GM18870 (cell line): ENCODE data around the gene KRT77.
"Not testable (repeated sequence)": the region's sequence is repeated elsewhere in the genome, so short reads cannot be mapped to it uniquely, and the experiment has no call there.

ENCODE experiments used
- ATAC-seq: cut with Tn5 transposase; IDR thresholded peaks from one replicate; pipeline ENCODE4 v1.9.1; 2021; ENCODE audit warnings: moderate library complexity; ENCODE audit not compliant: unreplicated experiment

The KRT77 gene

DNA sequence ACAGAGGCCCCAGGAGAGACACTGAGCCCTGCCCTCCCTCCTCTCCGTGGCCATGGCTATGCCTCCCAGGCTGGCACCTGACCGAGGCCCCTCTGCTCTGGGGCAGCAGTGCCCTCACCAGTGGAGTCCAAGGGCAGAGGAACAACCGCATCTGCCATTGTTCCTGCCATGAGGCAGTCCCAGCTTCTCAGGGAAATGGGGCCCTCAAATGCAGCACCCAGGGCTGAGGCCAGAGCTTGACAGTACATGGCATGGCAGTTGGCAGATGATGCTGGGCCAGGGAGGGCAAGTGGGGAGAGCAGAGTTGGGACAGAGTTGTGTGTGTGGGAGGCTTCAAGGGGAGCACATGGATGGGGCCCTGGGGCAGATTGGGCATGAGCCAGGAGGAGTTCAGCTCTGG, 21.1 kb upstream of the KRT77 start:
- no peak for ATAC-seq

DNA sequence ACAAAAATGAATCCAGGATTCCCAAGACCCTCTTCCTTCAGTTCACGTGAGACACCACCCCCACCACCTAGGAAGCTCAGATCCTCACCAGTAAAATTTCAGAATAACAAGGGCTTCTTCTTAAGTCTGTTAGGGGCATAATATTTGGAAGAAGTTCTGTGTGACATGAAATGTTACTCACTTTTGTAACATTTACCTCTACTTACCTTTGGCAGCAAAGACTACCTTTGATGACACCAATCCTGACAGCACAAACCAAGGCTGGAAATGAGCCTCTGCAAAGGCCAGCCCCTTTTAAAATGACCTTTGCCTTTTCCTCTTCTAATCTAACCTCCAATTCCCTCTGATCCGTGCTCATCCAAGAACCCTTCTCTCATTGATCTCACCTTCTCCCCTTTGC, 19.4 kb upstream of the KRT77 start:
- ATAC-seq = no peak

DNA sequence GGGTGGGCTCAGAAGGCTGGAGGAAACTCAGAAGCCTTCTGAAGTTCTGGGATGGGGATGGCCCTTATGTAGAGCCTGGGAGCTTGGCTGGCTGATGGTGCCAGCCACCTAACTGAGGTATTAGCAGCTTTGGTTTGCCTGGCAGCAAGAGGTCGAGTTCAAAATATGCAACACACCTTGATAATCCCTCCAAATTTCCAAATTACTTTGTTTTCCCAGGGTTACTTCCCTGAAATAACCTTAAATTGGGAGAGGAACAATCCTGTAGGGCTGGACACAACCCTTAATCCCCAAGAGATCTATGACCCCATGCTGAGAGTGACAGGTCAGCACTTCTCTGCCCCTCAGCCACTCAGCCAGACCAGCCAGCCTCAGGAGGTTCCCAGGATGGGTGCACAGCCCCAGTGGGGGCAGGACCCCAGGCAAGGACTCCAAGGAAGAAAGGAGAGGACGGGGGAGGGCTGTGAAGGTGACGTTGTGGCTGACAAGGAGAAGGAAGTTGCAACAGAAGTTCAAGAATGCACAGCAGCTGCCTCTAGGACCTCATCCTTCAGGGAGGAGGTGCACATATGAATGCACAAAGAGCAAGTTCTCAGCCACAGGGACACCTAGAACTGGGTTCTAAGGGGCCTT, 18.6 kb upstream of the KRT77 start:
- no peak for ATAC-seq

DNA sequence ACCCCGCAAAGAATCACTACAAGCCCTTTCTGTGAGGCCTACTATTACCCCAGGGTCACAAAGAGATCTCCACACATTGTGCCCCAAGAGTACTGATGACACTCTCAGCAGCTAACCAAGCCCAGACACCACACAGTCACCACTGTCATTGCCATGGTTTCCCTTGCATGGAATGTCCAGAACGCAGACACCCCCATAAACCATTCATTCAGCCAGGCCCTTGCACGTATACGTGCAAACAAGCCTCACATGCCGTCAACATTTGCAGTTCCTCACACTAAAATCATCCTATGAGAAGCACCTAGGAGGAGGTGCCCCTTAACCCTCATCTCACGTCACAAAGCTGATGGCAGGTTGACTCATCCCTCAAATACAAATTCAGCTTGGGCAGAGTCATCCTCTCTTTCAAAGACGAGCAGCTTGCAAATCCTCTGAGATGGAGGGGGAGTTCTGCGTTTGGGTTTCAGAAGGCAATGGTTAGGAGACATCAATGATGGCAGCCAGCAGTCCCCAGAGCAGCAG, 17.1 kb upstream of the KRT77 start:
- no peak for ATAC-seq

DNA sequence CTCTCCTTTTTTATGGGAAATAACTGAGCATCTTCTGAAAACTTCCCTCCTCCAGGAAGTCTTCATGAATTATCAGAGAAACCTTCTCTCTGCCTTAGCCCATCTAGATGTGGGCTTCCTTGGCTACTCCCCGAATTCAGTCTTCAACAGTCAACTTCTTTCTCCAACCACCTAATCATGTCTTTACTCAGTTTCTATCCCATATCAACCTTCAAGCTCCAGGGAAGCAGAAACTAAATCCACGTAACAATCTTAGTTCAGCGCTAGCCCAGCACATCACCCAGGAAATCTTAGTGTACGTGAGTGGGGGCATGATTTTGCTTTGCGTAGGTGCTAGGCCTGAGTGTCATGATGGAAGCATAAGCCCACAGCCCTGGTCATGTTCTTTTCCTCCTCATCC, 12.7 kb upstream of the KRT77 start:
- ATAC-seq = no peak

DNA sequence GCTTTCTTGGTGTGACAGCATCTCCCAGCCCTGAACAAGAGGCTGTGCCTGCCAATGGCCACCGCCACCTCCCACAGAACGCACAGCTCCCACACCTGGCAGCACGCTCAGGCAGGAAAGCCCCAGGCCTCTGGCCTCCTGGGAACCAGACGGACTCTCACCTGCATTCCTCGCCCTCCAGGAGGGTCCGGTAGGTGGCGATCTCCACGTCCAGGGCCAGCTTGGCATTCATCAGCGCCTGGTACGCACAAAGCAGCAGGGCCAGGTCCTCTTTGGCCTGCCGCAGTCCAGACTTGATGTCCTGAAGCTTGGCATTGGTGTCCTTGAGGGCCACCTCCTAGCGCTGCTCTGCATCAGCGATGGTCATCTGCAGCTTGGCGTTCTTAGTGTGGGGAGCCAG, 12.1 kb upstream of the KRT77 start:
- no peak for ATAC-seq

DNA sequence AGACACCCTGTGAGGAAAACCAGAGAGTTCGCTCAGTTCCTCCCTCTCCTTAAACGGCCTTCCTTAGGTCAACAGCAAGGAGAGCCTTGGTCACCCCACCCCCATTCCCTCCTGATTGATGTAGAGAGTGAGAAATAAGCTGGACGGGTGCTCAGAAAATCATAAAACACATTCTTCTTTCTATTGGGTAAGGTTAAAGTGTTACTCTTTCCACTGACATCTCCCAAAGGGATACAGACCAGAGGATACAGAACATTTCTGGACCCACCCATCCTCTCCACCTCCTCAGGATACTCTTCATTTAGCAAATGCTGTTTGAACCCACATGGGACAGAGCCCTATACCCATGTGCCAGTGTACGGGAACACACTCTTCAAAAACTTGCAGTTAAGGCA, 11.6 kb upstream of the KRT77 start:
- no peak for ATAC-seq

DNA sequence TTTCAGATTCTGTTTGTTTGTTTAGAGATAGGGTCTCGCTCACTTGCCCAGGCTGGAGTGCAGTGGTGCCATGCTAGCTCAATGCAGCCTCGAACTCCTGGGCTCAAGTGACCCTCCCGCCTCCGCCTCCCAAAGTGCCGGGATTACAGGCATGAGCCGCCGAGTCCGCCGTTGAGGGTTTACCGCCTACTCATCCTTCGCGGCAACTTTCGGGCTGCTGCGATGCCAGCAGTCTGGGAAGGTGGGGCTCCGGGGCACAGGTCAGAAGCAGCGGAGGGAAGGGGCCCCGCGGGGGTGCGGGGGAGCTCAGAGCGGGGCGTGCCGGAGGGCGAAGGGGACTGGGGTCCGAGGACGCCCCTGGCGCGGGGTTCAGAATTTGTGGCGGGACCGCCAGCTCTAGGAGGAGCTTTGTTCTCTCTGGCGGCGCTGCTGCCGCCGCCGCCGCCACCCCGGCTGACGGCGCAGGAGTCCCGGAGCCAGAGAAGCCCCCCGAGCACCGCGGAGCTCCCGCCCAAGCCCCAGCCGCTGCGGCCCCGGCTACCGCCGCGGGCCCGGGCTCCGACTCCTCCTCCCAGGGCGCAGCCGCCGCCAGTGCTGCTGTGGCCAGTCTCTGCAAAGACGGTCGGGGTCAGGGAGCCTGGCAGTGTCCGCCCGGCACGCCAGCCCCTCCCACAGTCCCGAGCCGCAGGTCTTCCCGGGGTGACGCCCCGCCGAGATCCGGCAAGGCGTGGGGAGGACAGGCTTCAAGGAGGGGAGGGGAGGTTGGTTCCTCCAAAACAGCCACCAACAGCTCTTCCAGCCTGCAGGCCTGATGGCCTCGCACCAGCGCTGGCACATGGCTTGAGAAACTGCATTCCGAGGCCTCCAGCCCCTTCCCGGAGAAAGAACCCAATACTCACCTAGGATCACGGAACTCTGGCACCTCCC, 10.9 kb upstream of the KRT77 start:
- ATAC-seq = no peak

DNA sequence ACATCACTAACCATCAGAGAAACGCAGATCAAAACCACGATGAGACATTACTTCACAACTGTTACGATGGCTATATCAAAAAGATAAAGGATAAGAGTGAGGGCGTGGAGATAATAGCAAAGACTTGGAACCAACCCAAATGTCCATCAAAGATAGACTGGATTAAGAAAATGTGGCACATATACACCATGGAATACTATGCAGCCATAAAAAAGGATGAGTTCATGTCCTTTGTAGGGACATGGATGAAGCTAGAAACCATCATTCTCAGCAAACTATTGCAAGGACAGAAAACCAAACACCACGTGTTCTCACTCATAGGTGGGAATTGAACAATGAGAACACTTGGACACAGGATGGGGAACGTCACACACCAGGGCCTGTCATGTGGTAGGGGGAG, 8.8 kb upstream of the KRT77 start:
- ATAC-seq = not testable (repeated sequence)

DNA sequence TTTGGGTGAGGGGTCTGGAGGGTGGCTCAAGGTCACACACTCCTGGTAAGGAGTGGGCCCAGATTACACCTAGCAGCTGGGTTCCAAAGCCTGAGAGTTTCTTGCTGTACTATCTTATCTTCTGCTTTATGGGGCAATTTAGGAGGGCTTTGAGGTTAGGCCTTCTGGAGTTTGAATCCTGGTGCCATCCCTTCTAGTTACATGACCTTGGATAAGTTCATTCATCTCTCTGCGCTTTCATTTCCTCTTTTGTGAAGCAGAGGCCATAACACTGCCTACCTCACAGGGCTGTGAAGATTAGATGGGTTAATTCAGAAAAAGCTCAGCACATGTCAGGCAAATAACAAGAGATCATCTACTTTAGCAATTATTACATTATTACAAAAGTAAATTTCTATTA, 7.4 kb upstream of the KRT77 start:
- no peak for ATAC-seq

DNA sequence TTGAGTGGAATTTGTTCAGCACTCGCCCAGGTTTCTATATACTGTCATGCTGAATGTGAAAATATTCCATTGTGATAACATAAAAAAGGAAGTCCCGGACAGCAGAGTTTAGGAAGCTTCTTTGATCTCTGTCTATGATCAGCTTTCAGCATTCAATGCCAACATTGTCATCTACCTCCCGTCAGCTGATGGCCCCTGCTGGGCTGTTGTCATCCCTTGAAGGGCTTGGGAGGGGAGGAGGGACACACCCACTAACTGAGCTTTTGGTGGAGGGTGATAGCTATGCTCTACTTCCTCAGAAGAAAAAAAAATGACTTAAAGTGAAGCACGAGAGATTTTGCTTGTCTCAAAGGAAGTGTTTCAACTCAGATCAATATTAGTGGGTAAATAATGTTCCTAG, 4.7 kb upstream of the KRT77 start:
- no peak for ATAC-seq

DNA sequence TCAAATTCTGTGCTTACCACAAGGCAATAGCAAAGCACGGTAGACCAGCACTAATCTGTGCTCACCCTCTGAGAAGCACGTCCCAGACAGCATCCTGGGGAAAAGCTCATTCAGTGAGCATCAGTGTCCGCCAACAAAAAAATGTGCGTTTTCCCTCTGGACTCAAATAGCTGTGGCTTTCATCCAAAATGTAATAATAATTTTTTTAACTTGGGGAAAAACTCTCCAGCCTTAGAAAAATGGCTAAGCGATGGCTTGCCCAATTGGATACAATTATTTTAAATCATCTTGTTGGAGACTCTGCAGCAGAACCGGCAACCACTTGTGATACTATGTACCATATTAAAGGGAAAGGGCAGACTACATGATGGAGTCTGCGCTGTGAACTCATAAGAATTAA, 1.1 kb upstream of the KRT77 start:
- ATAC-seq = no peak

DNA sequence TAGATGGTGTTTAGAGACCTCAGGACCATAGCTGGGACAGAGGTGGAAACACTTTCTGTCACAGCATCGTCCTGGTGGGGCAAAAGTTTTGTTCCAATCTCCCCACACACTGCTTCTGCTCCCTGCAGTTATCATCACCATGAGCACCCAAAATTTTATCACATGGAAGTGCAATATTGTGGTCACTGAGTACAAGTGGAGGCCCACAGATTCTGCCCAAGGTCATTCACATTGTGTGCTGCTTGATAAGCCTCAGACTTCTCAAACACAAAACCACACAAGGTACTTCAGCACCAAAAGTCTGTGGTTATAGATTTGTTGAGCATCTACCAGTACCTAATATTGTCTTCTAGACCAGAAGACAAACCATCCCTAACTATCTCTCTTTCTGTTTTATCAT, 554 bp upstream of the KRT77 start:
- ATAC-seq = no peak

DNA sequence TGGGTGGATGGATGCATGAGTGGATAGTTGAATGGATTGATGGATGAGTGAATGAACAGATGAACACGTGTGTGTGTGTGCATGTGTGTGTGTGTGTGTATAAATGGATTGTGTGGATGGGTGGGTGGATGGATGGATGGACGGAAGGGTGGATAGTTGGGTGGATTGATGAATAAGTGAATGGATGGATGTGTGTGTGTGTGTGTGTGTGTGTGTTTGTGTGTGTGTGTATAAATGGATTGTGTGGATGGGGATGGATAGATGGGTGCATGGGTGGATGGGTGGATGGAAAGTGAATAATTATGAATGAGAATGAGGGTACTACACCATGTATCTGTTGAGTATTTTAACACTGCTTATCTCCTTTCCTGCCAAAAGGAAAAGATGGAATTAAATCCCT, 986 bp downstream of the KRT77 start:
- no peak for ATAC-seq

DNA sequence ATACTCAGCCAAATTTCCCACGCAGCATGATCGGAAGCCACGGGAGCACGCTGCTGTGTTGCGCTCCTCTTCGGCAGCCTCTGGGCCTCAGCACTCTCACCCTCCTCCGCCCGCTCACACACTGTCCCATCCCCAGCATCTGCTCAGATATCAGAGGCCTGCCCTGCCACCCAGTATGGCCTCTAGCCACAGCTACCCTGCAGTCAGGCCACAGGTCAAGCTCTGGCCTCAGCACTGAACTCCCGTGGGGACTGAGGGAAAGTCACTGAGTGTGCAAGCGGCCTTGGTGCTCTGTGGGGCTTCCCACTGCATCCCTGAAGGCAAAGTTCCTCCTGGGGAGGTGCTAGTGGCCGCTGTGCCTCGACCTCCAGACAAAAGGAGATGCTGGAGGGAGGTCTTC, 2.0 kb downstream of the KRT77 start:
- ATAC-seq = no peak

DNA sequence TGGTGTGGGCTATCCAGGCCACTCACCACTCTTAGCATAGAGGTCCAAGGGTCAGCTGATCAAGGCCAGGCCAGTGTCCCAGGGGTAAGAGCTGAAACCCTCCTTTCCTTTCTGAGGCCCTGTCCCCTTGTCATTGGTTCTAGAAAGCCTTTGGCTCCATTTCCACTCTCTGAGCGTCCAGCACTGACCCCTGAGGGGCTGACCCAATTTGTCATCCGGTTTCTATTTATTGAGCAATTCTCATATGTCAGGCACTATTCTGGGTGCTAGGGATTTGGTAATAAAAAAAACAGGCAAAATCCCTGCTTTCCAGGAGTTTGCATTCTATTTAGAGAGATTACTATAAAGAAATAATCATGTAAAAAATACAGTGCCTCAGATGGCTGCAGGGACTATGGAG, 3.4 kb downstream of the KRT77 start:
- no peak for ATAC-seq

DNA sequence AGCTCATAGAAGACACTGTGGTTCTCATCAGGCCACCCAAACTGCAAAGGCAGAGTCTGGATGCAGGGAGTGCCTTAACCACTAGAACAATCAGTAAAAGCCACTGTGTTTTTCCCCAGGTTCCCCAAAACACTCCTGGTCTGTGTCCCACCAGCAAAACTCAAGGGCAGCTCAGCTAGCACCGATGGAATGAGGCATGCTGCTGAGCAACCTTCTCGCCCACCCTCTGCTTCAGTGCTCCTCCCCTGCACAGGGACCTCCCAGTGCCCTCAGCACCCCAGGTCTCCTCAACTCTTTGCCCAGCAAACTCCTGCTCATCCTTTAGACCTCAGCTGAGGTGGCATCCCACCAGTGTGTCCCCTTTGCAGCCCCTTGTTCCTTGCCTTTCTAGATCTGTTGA, 4.0 kb downstream of the KRT77 start:
- no peak for ATAC-seq

DNA sequence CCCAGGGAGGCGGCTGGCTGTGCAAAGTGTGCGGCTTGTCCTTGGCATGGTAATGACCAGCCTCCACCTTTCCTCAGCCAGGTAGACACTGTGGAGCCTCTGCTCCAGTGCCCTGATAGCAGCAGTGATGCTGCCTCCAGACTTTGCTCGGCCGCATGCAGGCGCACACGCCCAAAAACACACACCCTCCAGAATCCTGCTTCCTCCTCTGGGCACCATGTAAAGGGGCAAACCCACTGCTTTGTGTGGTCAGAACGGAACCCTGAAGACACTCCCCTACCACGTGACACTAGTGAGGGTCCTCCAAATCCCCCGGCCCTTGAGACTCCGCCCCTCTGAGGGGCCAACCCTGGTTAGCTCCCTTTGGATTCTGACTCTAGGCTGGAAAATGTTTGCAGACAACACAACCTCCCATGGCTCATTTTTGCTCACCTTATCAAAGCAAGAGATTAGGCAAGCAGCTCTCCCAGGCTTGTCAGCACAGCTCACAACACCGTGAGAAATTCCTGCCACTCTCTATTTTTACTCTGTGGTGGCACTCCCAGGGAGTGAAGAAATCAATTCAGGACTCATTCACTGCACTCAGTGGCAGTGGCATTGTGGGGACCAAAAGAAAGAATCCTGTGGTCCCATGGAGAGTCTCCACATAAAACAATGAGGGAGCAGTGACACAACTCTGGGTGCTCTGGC, 4.5 kb downstream of the KRT77 start:
- ATAC-seq = no peak

DNA sequence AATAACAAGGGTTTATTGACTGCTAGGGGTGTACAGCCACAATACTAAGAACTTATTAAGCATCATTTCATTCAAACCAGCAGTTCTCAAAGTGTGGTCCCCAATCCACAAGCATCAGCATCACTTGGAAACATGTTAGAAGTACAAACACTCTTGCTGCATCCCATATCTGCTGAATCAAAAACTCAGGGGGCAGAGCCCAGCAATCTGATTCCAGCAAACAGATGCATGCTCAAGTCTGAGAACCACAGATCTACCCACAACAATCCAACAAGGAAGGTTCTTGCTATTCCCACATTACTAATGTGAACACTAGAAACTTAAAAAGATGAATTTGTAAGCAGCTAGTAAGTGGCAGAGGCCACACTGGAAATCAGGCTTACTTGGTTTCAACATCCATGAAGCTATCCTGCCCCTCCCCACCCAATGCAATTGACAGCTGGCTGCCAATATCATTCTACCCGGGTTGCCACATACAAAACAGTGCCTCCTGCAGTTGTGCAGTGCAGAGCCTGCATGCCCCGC, 6.2 kb downstream of the KRT77 start:
- no peak for ATAC-seq

DNA sequence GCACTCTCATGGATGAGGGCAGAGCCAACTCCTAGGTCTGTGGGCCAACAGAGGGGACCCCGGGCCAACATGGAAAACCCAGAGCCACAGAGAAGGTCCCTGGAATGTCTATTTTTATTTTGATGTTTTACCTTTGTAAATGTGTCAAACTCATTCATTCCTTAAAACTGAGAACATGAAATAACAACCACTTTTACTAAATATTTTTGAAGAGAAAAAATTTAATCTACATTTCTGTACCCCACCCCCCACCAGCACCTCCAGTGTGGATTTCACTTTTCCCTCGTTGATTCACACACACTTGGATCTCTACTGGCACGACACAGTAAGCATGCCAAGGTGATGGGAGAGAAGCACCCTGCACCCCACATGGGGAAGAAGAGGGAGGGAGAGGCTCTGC, 6.7 kb downstream of the KRT77 start:
- no peak for ATAC-seq

DNA sequence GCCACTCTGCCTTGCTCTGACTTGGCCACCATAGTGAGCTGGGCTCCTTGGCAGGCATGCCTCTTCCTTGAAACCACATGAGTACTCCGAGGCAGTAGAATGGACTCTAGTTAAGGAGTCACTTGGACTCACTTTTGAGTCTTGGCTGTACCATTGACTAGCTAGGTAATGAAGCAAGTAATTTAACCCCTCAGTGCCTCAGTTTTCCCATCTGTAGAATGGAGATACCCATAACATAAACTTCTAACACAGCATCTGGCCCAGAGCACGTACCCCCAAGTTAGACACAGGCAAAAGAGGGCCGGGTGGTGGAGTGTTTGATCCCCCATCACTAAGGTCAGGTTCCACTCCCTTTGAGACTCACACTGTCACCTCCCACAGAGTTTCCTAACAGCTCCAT, 8.3 kb downstream of the KRT77 start:
- ATAC-seq = no peak

DNA sequence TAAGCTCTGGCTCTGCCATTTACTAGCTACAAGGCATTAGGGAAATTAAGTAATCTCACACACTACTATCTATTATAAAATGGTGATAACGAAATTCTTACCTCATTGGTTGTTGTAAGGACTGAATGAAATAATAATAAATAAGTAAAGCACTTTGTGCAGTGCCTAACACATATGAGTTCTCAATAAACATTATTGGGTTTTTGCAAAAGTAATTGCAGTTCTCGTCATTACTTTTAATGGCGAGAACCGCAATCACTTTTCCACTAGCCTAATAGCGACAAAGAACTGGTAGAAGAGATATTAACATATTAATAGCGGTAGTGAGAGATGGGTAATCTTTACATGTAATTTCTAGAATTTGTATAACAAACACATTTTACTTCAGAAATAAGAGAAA, 9.2 kb downstream of the KRT77 start:
- ATAC-seq = no peak
